ENCODE measurements around the gene FRS2. TPM values are rescaled to one million over a fixed set of nuclear protein-coding genes. Genes with fewer than 3 reads are reported as not detected.

The FRS2 gene
- total and polyA plus RNA-seq, 2 donors (not counting 1 experiment from before 2014, with no cell fraction given), result 11.3 to 33.7 TPM

DNA sequence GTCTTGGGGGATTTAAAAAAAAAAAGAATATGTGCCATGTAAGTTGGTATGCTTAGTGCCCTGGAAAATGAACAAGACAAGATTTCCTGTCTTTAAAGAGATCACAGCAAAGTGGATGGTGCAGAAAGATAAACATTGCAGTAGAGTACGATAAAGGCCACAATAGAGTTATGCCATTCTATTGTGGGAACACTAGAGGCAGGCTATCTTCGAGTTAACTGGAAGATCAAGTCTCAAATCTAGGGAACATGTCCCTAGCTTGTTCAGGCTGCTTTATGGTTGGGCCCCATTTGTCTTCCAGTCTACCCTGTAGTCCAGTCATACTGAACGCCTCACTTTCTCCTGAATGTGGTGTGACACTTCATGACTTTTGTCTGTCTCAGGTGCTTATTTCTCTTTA lies 96.4 kb downstream of the FRS2 start:
- H3K27me3 Mint-ChIP-seq, result no peaks in the 10 kb centered on the region
- whole genome bisulfite sequencing (ENCODE audit: insufficient coverage), result 97% methylated on average over 3 of the region's 3 CpGs
- POLR2A ChIA-PET, result no interaction called here
- Histone ChIP-seq H2AFZ (ENCODE audit: insufficient read depth, low read depth, low read length, poor library complexity, severe bottlenecking) (no peak overlapping the region), H3K9me3 (ENCODE audit: control extremely low read depth in 1 of 3, control insufficient read depth in 2 of 3, insufficient read depth in 1 of 3, low read length in 2 of 3) (no peaks in the 10 kb centered on the region), H3K36me3 (replicated peaks in 1 of 2; ENCODE audit: control extremely low read depth in 1 of 2, control insufficient read depth in 1 of 2, extremely low read depth in 1 of 2, insufficient read depth in 2 of 2, low read length in 1 of 2) (peaks cover 3 to 21% of the 10 kb centered on the region in 2 experiments), H3K27ac (ENCODE audit: low read length in 2 of 2) (peak overlapping the region in 1 of 2 donors; percentile 20), H3K4me3 (ENCODE audit: control extremely low read depth in 1 of 5, extremely low read depth in 1 of 5, insufficient read depth in 1 of 5, low read depth in 2 of 5, low read length in 4 of 5) (no peak overlapping the region), H3K79me2 (ENCODE audit: control insufficient read depth, insufficient read depth, low read length) (no peaks in the 10 kb centered on the region), H4K20me1 (ENCODE audit: control insufficient read depth, insufficient read depth, low read length, poor library complexity, severe bottlenecking) (no peaks in the 10 kb centered on the region), H3K27me3 (replicated peaks in 1 of 4; ENCODE audit: control extremely low read depth in 1 of 4, control insufficient read depth in 3 of 4, insufficient read depth in 4 of 4, low read length in 3 of 4) (no peaks in the 10 kb centered on the region), H3K4me1 (ENCODE audit: control insufficient read depth in 2 of 2, insufficient read depth in 2 of 2, low read length in 2 of 2) (no peaks in the 10 kb centered on the region), H3K4me2 (replicated peaks; ENCODE audit: low read depth, low read length, poor library complexity, severe bottlenecking) (no peak overlapping the region), H3K9ac (ENCODE audit: low read length) (no peak overlapping the region)
- ATAC-seq (ENCODE audit: low read depth) (no peak), DNase-seq (no peak)
- H3K4me1 Mint-ChIP-seq, result peaks cover 2% of the 10 kb centered on the region
- H3K27ac Mint-ChIP-seq, result no peak overlapping the region
- CTCF ChIA-PET, result interaction anchor here (0.6 to 9.4 kb wide), 5 partner anchors 18 to 275 kb away, joined by 3 to 172 read pairs (median 3); no protein-coding TSS in a partner anchor
- intact Hi-C loops (cut with micrococcal nuclease), result loop anchor here (5.0 kb wide), 1 partner anchor 319 kb away; no protein-coding TSS in a partner anchor
- no peaks in the 10 kb centered on the region for H3K9me3 Mint-ChIP-seq (ENCODE audit: insufficient read depth)
- no peak overlapping the region for H3K4me3 Mint-ChIP-seq
- TF ChIP-seq, protein P1, sequence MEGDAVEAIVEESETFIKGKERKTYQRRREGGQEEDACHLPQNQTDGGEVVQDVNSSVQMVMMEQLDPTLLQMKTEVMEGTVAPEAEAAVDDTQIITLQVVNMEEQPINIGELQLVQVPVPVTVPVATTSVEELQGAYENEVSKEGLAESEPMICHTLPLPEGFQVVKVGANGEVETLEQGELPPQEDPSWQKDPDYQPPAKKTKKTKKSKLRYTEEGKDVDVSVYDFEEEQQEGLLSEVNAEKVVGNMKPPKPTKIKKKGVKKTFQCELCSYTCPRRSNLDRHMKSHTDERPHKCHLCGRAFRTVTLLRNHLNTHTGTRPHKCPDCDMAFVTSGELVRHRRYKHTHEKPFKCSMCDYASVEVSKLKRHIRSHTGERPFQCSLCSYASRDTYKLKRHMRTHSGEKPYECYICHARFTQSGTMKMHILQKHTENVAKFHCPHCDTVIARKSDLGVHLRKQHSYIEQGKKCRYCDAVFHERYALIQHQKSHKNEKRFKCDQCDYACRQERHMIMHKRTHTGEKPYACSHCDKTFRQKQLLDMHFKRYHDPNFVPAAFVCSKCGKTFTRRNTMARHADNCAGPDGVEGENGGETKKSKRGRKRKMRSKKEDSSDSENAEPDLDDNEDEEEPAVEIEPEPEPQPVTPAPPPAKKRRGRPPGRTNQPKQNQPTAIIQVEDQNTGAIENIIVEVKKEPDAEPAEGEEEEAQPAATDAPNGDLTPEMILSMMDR (IDR thresholded peaks at IDR 0.05), result no peak
- TF ChIP-seq EZH2 (IDR thresholded peaks at IDR 0.05; ENCODE audit: borderline replicate concordance, insufficient read depth, low read depth, low read length, poor library complexity, severe bottlenecking), result no peak

DNA sequence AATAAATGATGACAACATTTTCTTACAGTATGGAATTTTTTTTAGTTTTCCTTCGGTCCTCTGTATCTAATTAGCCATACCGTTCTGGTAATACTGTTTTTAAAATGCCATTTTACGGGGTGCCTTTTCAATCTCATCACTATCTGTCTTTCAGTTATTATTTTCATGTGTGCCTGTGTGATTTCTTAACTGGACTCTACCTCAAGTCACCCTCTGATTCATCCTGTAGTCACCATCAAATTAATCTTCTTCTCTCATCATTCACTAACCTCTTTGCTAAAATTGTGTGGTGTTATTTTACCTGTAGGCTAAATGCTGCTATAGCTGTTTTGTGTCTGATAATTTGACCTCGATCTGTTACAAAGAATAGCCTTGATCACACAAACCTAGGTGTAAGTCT lies 99.0 kb downstream of the FRS2 start:
- Histone ChIP-seq H3K27ac (ENCODE audit: low read length in 2 of 2) (peak overlapping the region in 1 of 2 donors; percentile 82), H3K4me3 (ENCODE audit: control extremely low read depth in 1 of 5, extremely low read depth in 1 of 5, insufficient read depth in 1 of 5, low read depth in 2 of 5, low read length in 4 of 5) (no peak overlapping the region), H3K36me3 (replicated peaks in 1 of 2; ENCODE audit: control extremely low read depth in 1 of 2, control insufficient read depth in 1 of 2, extremely low read depth in 1 of 2, insufficient read depth in 2 of 2, low read length in 1 of 2) (peaks cover 3 to 30% of the 10 kb centered on the region in 2 experiments), H3K9me3 (ENCODE audit: control extremely low read depth in 1 of 3, control insufficient read depth in 2 of 3, insufficient read depth in 1 of 3, low read length in 2 of 3) (no peaks in the 10 kb centered on the region), H4K20me1 (ENCODE audit: control insufficient read depth, insufficient read depth, low read length, poor library complexity, severe bottlenecking) (no peaks in the 10 kb centered on the region), H3K4me2 (replicated peaks; ENCODE audit: low read depth, low read length, poor library complexity, severe bottlenecking) (no peak overlapping the region), H3K79me2 (ENCODE audit: control insufficient read depth, insufficient read depth, low read length) (no peaks in the 10 kb centered on the region), H3K9ac (ENCODE audit: low read length) (no peak overlapping the region), H3K4me1 (ENCODE audit: control insufficient read depth in 2 of 2, insufficient read depth in 2 of 2, low read length in 2 of 2) (no peaks in the 10 kb centered on the region), H2AFZ (ENCODE audit: insufficient read depth, low read depth, low read length, poor library complexity, severe bottlenecking) (no peak overlapping the region), H3K27me3 (replicated peaks in 1 of 4; ENCODE audit: control extremely low read depth in 1 of 4, control insufficient read depth in 3 of 4, insufficient read depth in 4 of 4, low read length in 3 of 4) (no peaks in the 10 kb centered on the region)
- H3K27me3 Mint-ChIP-seq, result no peaks in the 10 kb centered on the region
- no peaks in the 10 kb centered on the region for H3K9me3 Mint-ChIP-seq (ENCODE audit: insufficient read depth)
- DNase-seq (no peak), ATAC-seq (ENCODE audit: low read depth) (no peak)
- peak overlapping the region; percentile 54 for H3K27ac Mint-ChIP-seq
- ChIA-PET CTCF (interaction anchor here (0.7 to 9.4 kb wide), 16 partner anchors 8 to 412 kb away, joined by 3 to 172 read pairs (median 14); partner anchors contain the start of gene FRS2), POLR2A (no interaction called here)
- WGBS (ENCODE audit: insufficient coverage), result no CpG with 5 or more reads among the region's 4 CpGs
- no peak for TF ChIP-seq EZH2 (IDR thresholded peaks at IDR 0.05; ENCODE audit: borderline replicate concordance, insufficient read depth, low read depth, low read length, poor library complexity, severe bottlenecking)
- TF ChIP-seq, protein P1 (IDR thresholded peaks at IDR 0.05), result no peak
- H3K4me1 Mint-ChIP-seq, result peaks cover 2% of the 10 kb centered on the region
- intact Hi-C loops (cut with micrococcal nuclease), result loop anchor here (5.0 kb wide), 1 partner anchor 322 kb away; no protein-coding TSS in a partner anchor
- H3K4me3 Mint-ChIP-seq, result no peak overlapping the region
